HG03571 (cell line): Measurements from ENCODE around the gene NTM.

ENCODE experiments used
- ATAC-seq: cut with Tn5 transposase; IDR thresholded peaks from one replicate; pipeline ENCODE4 v1.9.1; 2021; ENCODE audit not compliant: unreplicated experiment

NTM gene

DNA sequence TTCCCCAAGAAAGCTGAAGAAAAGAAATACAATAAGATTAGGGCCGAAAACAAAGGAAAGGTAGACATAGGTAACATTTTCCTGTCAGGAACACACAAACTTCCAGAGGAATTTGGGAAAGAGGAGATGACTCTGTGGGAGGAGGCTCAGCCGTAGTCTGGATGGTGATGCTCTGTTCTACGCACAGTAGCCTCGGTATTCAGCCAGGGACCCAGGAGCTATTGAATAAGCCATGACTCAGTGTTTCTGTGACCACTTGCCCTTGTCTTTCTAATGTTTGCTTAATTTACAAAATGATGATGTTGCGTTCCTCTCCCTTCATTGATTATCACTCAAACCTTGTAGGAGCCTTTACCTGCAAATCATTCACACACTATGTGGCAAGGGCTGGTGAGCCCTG is 745.0 kb downstream of the NTM start:
- ATAC-seq = no peak

DNA sequence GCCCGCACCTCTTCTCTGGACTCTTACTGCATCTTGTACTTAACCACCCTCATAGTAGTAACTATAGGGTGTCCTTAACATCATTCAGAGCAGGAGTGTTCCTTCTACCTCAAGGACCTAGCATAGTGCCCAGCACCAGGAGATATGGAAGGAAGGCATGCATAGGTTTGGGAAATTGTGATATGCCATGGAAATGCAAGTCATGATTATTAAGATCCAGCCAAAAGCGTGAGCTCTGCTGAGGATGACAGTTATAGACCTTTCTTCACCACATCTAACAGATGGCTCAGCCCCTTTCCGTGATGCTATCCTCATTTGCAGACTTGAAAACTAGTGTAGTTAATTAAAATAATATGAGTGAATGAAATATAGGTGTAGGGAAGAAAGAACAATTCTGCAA is 746.1 kb downstream of the NTM start:
- no peak for ATAC-seq

DNA sequence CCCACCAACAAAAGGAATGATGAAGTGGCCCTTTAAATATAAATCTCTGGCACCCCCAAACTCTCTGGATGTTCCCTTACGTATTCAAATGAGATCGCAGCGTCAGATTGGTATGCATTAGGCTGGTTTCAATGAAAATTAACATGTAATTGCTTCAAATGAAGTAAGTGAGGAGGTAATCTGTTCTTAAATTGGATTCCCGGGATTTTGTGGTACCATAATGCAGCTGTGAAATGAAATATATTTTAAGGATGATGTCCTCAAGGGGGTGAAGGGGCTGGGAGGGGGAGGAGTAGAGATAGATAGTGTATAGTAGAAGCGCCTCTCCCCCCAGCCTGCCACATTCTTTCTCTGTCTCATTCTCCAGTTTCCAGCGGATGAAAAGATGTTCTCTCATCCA is 748.2 kb downstream of the NTM start:
- no peak for ATAC-seq

DNA sequence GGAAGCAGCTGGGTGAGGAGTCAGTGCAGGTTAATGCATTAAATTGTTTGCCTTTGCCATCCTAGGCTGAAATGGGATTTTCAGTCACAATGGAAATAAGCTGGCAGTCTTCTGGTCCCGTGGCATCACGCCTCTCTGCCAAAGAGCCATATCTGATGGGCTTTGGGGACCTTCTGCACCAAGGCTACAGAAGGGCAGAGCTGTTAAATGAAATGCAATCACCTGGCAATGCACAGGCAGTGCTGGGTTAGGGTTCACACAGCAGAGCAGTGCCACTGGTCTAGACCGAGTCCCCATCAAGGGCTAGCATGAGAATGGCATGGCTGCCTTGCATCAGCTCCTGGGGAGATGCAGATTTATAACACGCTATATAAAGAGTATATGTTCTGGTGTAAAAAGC is 749.2 kb downstream of the NTM start:
- ATAC-seq = no peak

DNA sequence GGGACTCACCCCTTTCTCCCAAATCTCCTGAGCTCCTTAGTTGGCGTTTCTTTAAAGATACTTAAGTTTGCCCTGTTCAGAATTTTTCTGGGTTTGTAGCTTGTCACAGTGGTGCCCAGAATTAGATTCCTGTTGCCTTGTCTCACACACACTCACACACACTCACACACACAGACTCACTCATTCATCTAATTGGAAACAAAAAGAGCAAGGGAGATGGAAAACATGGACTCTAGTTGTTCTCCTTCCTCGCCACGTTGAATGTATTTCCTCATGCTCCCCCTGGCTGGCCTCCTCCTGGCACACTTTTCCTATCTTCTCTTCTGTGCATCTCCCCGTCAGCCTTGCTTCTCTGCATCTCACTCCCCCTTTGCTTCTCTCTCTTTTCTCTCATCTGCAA is 752.3 kb downstream of the NTM start:
- no peak for ATAC-seq

DNA sequence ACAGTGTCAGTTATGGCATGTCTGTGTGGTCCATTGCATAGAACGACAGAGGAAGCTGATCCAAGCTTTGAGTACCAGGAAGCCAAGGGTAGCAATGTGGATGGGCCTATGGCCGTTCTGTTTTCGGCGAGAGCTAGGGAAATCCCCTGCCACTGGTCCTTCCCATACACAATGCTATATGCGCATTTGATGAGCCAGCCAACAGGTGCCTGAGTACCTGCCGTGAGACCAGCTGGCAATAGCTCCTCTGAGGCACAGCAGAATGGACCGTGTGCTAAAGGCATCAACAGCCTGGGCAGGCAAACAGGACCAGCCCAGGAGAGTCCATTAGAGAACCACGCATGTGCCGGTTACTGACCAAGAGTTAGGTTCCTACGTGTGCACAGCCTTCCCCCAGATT is 753.0 kb downstream of the NTM start:
- ATAC-seq = no peak

DNA sequence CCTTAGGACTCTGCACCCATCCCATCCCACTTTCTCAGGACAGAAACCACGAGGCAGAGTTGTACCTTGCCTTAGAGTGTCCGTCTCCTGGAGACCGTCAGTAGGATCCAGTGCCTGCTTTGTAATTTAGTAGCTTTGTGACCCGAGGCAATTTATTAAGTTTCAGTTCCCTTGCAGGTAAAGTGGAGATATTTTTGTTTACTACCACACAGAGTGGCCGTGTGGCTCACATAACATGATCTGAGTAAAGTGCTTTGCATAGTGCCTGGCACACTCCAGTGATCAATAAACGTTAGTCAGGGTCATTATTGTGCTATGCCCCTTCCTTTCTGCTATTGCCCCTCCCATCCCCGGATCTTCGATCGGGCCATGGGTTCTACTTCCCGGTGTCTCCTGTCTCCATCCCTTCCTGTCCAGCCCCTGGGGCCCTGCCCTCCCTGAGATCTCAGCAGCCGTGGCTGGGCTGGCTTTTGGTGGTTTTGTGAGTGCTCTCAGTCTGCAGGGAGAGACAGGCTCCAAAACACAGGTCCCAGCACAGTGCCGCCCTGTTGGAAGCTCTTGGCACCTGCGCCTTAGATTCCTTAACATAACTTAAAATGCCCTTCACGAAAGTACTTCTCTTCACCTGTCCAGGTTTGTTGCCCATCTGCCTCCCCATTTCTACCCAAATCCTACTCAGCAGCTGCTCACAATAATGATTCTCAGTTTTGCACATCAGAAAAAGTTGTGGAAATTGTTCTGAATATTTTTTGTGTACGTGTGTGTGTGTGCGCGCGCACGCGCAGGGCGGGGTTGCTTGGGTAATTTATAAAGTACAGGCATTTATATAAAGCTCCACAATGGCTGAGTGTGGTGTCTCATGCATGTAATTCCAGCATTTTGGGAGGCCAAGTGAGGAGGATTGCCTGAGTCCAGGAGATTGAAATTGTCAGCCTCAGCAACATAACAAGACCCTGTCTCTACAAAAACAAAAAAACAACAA is 753.7 kb downstream of the NTM start:
- ATAC-seq = peak; percentile 48

DNA sequence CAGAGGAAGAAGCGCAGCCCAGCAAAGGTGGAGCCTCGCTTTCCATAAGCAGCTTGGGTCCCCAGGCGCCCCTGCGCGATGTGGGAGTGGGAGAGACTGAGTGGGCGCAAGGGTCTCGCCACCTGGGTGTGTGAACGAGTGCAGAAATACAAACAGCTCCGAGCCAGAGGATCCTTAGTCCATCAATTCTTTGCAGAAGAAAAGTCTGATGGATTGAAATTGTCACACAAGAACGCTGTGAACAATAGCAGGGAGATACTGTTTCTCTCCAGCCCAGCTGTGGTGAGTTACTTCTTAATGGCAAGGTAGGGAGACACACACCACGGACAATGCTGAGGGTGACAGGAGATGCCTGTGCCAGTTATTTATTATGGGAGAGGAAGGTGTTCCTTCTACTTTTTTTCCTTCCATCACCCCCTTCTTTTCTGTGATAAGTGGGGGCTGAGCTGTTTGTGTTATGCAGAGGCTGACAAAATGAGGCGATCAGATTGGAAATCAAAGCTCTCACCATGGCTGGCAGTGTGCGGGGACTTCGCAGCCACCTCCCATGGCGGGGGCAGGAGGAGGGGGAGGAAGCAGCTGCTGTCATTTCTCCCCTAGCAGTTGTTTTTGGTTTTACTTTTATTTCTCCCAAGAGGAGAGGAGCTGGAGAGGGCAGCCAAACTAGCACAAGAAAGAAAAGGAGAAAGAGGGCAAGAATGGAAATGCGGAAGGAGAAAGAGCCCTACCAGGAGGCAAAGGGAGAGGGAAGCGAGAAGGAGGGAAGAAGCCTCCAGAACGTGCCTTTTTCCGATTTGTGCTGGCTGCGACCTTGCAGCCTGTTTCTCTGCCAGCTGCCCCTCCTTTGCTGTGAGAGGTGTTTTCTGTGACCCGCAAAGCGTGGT is 755.8 kb downstream of the NTM start:
- no peak for ATAC-seq

DNA sequence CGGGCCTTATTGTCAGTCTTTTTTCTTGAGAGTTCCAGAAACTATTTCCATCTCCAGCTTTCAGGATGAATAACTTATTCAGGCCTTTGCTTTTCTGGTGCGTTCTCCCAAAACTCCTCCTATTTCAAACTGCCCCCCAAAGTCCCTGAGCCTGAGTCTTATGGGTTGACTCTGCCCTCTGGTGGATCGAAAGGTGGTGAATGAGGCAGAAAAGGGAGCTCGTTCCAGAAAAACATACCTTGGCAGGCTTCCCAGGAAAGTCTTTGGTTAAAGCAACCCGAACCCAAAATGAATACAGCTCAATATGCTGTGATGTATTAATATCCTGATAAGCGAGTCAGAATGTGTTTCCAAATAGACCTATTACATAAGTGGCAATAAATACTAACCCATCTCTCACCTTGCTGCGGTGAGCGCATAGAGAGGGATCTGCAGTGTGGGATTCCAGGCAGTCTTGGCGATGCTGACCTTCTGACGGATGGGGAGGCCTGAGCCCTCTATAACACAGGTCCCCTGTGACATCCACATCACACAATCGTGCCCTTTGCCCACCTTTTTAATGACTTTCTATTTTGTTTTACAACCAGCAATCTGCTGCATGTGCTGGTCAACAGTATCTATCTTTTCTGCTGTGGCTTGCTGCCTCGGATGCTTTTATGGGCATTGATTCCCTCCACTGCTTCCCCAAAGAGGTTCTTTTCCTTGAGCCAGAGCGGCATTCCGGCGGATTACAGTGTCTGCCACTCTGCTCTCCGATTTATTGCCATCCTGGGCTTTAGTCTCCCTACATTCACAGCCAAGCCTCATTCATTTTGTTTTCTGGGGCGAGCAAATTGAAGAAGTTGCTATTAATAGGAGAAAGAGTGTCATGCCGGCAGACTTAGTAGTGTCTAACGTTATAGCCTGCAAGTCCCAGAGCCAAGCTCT is 756.8 kb downstream of the NTM start:
- ATAC-seq = no peak

DNA sequence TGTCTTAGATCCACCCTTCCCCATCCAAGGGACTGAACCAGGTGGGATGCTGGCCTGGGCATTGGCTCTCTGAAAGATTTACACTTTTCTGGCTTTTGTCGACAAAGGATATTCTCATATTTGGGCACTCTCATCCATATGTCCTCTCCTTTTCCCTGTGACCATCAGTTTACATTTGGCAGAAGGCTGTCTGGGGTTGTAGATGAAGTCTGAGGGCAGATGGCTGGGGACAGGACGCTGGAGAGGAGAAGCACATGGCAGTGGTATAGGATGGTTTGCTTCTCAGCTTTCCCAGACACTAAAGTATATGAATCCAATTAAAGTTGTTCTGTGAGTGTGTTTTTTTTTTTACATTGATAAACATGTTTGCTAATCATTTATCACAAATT is 757.5 kb downstream of the NTM start:
- ATAC-seq = no peak

DNA sequence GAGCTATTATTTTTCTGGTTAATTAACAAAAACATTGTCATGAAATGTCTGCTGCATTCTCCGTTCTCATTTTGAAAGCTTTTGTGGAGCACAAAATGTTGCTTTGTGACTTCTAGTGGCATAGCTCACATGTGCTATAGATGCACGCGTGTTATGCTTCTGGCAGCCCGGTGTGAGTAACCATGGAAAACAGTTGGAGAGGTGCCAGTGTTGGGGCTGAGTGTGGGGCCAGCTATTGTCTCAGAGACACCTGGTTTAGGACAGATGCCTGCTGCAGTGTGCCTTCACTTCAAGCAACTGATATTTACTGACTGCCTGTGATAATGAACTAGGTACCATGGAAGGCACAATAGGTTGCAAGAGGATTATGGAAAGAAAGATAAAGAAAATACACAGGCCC is 760.6 kb downstream of the NTM start:
- no peak for ATAC-seq

DNA sequence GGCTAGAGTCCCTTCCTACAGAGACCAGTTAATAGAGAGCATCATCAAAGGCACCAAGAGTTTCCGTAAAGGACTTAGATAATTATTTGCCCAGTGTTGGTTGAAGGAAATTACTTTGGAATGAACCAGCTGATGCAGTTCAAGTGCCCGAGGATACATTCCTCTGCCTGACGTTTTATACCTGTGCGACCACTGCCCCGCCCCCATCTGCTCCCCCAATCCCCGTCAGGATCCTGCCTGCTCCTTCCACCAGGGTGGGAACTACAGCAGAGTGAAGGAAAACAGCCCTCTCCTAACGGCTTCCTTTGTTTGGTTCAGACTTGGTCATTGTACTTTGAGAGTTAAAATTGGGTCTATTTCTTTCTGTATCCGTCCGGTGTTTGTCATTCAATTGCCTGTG is 761.5 kb downstream of the NTM start:
- ATAC-seq = no peak

DNA sequence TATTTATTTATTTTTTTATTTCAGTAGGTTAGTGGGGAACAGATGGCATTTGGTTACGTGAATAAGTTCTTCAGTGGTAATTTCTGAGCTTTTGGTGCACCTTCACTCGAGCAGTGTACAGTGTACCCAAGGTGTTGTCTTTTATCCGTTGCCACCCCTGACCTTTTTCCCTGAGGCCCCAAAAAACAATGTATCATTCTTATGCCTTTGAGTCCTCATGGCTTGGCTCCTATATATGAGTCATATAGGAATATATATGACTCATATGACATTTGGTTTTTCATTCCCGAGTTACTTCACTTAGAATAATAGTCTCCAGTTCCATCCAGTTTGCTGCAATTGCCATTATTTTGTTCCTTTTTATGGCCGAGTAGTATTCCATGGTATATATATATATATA is 763.9 kb downstream of the NTM start:
- no peak for ATAC-seq

DNA sequence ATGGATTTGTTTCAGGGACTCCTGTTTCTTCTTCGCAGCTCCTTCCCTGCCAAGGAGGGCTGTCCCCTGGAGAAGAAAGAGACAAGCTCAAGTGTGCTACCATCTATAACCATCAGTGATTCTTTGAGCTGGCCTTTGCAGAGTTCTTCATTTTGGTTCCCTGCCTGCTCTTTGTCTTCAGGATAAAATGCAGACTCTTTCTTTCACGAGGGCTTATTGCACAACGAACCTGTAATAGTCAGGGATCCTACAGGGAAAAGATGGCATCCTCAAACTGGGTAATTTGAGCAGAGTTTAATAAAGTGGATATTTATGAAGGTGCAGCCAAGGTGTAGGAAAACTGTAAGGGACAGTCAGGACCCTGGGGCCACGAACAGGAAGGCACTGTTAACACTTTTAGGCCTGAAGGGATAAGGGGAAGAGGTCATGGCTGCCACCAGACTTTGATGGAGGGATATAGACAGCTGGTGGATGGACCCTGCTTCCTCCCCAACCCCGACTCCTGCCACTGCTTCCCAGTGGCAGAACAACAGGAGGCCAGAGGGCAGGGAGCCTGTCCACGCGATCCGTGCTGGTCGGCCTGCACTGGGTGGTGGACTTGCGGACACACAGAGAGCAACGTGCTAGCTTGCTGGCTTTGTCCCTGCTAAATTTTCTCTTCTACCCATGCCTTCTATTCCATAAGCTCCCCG is 767.0 kb downstream of the NTM start:
- ATAC-seq = no peak

DNA sequence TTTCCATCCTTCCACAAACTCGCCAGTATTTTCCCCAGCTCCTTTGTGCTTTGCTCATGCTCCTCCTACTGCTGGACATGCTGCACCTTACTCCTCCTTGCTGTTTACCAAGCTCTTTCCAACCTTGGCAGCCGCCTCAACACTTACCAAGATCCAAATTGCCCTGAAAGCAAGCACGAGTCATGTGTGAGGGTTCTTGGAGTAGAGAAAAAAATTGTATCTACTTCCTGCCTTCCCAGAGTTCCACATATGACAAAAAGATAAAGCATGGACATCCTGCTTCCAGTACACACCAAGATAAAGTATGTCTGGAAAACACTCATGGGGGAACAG is 767.5 kb downstream of the NTM start:
- no peak for ATAC-seq

DNA sequence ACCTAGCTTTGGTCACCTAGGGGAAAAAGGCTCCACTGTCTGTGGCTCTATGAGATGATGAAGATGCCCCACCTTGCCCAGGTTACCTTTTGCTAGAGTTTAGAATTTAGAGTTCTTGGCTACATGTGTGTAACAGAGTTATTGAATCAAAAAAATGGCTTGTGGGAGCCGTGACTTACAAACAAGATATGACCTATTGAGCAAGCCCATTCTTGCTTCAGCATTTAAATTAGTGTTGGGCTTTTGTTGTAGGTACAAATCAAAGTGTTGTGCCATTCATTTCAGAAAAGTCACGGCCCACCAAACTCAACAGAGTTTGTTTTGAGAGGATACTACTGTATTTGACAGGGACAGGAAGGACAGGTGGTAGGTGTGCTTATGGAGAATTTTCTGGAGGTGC is 768.8 kb downstream of the NTM start:
- no peak for ATAC-seq

DNA sequence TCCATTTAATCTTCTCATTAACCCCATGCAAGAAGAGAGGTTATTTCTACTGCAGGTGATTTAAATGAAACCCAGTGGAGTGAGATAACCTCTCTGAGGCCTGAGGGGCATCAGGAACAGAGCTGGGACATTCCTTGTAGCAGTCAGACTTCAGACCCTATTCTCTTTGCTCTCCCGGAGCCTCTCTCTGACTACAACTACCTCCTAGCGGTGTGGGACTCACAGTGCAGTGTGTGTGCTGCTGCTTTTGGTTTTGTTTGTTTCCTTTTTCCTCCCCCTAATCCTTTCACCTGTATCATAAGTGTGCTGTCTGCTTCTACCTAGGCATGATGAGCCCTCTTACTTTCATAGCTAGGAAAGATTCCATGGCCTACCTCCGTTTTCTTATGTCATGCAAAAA is 769.6 kb downstream of the NTM start:
- ATAC-seq = no peak

DNA sequence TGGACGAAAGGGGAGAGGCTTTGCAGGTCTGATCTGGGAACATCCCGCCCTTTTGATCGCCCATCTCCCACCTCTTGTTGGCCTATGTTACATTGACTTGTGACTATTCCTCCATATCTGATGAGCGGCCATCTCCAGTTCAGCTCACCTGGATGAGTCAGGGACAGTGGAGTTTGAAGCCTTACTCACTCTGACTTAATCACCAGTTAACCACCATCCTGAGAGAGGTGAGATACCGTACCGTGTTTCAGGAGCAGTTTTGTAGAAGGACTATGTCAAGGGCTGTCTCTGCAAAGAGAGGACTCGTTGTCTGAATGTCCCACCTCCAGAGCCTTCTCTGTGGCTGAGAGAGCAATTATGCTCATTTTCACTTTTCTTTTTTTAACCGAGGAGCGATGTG is 771.7 kb downstream of the NTM start:
- no peak for ATAC-seq

DNA sequence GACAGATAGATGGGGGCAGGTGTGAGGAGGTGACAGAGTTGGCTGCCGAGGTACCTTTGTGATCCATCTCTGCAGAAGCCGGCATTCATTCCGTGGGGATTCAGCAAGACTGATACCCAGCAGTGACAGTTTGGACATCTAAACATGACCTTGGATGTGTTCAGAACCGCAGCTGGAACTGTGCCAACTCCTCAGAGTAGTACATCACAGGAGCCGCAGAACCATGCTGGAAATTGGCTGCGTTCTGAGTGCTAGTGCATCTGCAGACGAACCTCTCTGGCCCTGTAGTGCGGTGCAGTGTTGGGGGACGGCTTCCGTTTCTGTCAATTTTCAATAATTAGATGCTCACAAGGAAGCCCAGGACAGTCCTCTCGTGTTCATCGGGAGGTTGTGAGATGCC is 772.1 kb downstream of the NTM start:
- no peak for ATAC-seq

DNA sequence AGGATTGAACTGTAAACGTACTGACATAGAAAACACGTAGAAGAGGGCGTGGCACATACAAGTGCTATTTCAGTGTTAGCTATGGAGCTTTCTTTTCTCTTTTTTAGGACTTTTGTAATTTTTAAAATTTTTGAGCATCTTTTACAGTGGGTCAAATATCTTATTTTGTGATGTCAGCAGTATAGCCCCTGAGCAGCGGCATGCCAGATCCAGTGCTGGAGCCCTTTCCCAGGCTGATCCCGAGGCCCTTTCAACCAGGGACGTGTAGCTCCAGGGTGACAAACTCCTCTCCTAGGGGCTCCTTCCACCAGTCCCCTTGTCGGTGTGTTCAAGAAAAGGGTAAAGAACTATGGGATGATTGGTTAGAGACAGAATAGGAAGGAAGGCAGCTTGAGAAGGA is 777.0 kb downstream of the NTM start:
- no peak for ATAC-seq

DNA sequence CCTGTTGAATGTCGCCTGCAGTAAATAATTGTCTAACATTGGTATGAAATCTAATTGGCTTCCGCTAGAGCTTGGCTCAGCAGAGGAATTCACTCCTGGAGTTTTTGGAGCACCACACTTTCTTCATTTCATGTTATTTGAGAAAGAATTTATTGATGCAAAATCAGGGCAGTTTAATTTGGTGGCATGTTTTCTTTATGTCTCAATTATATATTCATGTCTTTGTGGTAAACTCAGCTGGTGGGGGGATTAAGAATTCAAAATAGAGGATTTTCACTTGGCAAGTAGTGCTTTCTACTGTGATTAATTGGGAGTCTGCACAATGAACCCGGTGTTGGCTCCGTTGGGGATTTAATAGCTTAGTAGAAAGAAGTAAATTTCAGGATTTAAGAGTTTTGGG is 784.4 kb downstream of the NTM start:
- ATAC-seq = no peak
